K562 (cell line): ENCODE measurements around the gene DYNLL1. TPM values are rescaled to one million over a fixed set of nuclear protein-coding genes. Genes with fewer than 3 reads are reported as not detected.

Experiments used
- DNMT1 ChIP-seq: fragments of 450-650 bp; IDR thresholded peaks from 2 replicates; pipeline ENCODE4 v1.6.1; 2016; ENCODE audit warnings: antibody characterized with exemption, mild to moderate bottlenecking
- ETV6 ChIP-seq, 3 experiments: fragments of 150-350 bp in 1 of 3; sonication (generic) in 1 of 3; formaldehyde crosslinking in 1 of 3; IDR thresholded peaks; 2 replicates each; pipeline versions ENCODE4 v1.6.1 to v1.8.0; 2014 to 2022; ENCODE audit warnings: borderline replicate concordance in 2 of 3, low read depth in 2 of 3, antibody characterized with exemption in 1 of 3, low read length in 1 of 3, mild to moderate bottlenecking in 1 of 3, missing genetic modification reagents in 1 of 3
- FOS ChIP-seq: IDR thresholded peaks from 3 replicates; pipeline ENCODE4 v1.6.1; 2011; ENCODE audit not compliant: insufficient read length; ENCODE audit errors: extremely low read depth
- HDGF ChIP-seq: fragments of 450-650 bp; IDR thresholded peaks from 2 replicates; pipeline ENCODE4 v1.6.1; 2016
- HNRNPH1 ChIP-seq: fragments of 200-400 bp; formaldehyde crosslinking; optimal IDR thresholded peaks from 2 replicates; pipeline ENCODE3; 2017; ENCODE audit warnings: low read depth, mild to moderate bottlenecking, low read length, moderate library complexity
- JUND ChIP-seq, 2 experiments: IDR thresholded peaks; 2 replicates in 1 of 2; 3 replicates in 1 of 2; pipeline ENCODE4 v1.6.1; 2011; ENCODE audit warnings: borderline replicate concordance in 2 of 2, low read depth in 2 of 2, low read length in 2 of 2, improper control_type of control experiment in 1 of 2, missing biosample characterization in 1 of 2, missing genetic modification characterization in 1 of 2, missing genetic modification reagents in 1 of 2
- MAFG ChIP-seq: fragments of 450-650 bp; conservative IDR thresholded peaks from 2 replicates; pipeline ENCODE4 v1.6.1; 2016; ENCODE audit warnings: missing genetic modification characterization, missing compliant biosample characterization
- MAZ ChIP-seq, 2 experiments: fragments of 450-650 bp in 1 of 2; sonication (generic) in 1 of 2; formaldehyde crosslinking; IDR thresholded peaks in 1 of 2; conservative IDR thresholded peaks in 1 of 2; 2 replicates each; pipeline versions ENCODE4 v1.4.0 to v1.5.0; 2020; ENCODE audit warnings: mild to moderate bottlenecking in 1 of 2, missing genetic modification reagents in 1 of 2
- NR2F6 ChIP-seq: fragments of 450-650 bp; formaldehyde crosslinking; IDR thresholded peaks from 2 replicates; pipeline ENCODE4 v1.4.0; 2020; ENCODE audit warnings: mild to moderate bottlenecking
- RCOR1 ChIP-seq, 2 experiments: IDR thresholded peaks; 2 replicates each; pipeline ENCODE4 v1.6.1; 2012; ENCODE audit warnings: low read depth in 2 of 2, low read length in 2 of 2, borderline replicate concordance in 1 of 2, improper control_type of control experiment in 1 of 2
- SAP30 ChIP-seq: fragments of 200-600 bp; sonication (generic); IDR thresholded peaks from 2 replicates; pipeline ENCODE4 v1.6.1; 2012; ENCODE audit warnings: borderline replicate concordance, low read depth, mild to moderate bottlenecking, moderate library complexity, low read length, control low read depth, inconsistent platforms; ENCODE audit not compliant: insufficient read depth, poor library complexity, severe bottlenecking
- SMARCC2 ChIP-seq: fragments of 450-650 bp; IDR thresholded peaks from 2 replicates; pipeline ENCODE4 v1.6.1; 2017; ENCODE audit warnings: antibody characterized with exemption, moderate library complexity, mild to moderate bottlenecking, low read depth
- TCFL5 ChIP-seq: fragments of 250-450 bp; sonication (Bioruptor Pico); conservative IDR thresholded peaks from 2 replicates; pipeline ENCODE4 v1.6.1; 2021; ENCODE audit warnings: mild to moderate bottlenecking, moderate library complexity, matching md5 sums
- ZNF12 ChIP-seq: sonication (generic); formaldehyde crosslinking; IDR thresholded peaks from 2 replicates; pipeline ENCODE4 v1.4.0; 2020; ENCODE audit warnings: mild to moderate bottlenecking, missing genetic modification reagents
- ZNF436 ChIP-seq: fragments of 250-450, 450-650 bp; sonication (Bioruptor Pico); formaldehyde crosslinking; IDR thresholded peaks from 2 replicates; pipeline ENCODE4 v1.7.0; 2020; ENCODE audit warnings: mild to moderate bottlenecking
- ZNF644 ChIP-seq: fragments of 200-800 bp; sonication (Bioruptor generic); IDR thresholded peaks from 2 replicates; pipeline ENCODE4 v1.6.1; 2016; ENCODE audit warnings: low read depth, missing genetic modification characterization, missing compliant biosample characterization
- polyA plus RNA-seq, 8 experiments: library from polyadenylated mRNA; depleted of rRNA in 4 of 8; stranded (reverse) in 5 of 8; unstranded in 3 of 8; fragments of >200 nt; fragmentation: Nextera tagmentation in 2 of 8; fragmentation: Illumina TruSeq in 1 of 8; extraction: Ambion mirVana in 2 of 8; extraction: Trizol in 1 of 8; gene quantifications; 2 replicates each; pipeline versions ENCODE4 v1.2.1 to v1.2.3, GENCODE V29; 2011 to 2014; ENCODE audit warnings: inconsistent platforms in 1 of 8, missing spikeins in 1 of 8
- total RNA-seq, 7 experiments: library from RNA; depleted of rRNA in 6 of 7; stranded (reverse); fragments of >200 nt in 6 of 7; fragmentation: Illumina TruSeq in 2 of 7; extraction: Trizol in 2 of 7; gene quantifications; 2 replicates each; pipeline versions ENCODE4 v1.2.1 to v1.2.3, GENCODE V29; 2011 to 2021; ENCODE audit warnings: low replicate concordance in 1 of 7
- TF ChIP-seq, protein P1 (sequence below): sonication (generic); formaldehyde crosslinking; IDR thresholded peaks from 2 replicates; pipeline ENCODE4 v1.8.1; 2023; ENCODE audit warnings: mild to moderate bottlenecking, missing genetic modification reagents, moderate library complexity
- TF ChIP-seq, protein P2 (sequence below): IDR thresholded peaks from 3 replicates; pipeline ENCODE4 v1.6.1; 2011; ENCODE audit warnings: borderline replicate concordance, mild to moderate bottlenecking; ENCODE audit not compliant: insufficient read length, insufficient read depth
- TF ChIP-seq, protein P3 (sequence below): fragments of 450-650 bp; IDR thresholded peaks from 2 replicates; pipeline ENCODE4 v1.6.1; 2016
- TF ChIP-seq, protein P4 (sequence below): fragments of 250-450 bp; sonication (Bioruptor Pico); IDR thresholded peaks from 2 replicates; pipeline ENCODE4 v1.4.0; 2020
- TF ChIP-seq, protein P5 (sequence below): sonication (generic); formaldehyde crosslinking; IDR thresholded peaks from 2 replicates; pipeline ENCODE4 v1.8.0; 2022; ENCODE audit warnings: missing genetic modification reagents, mild to moderate bottlenecking, moderate library complexity, borderline replicate concordance

DYNLL1 gene
- total and polyA plus RNA-seq, 9 of the 15 experiments (the other 6 are each of a cell fraction or from before 2014, with no cell fraction given) = 303 to 1,112 (median 468) TPM

DNA sequence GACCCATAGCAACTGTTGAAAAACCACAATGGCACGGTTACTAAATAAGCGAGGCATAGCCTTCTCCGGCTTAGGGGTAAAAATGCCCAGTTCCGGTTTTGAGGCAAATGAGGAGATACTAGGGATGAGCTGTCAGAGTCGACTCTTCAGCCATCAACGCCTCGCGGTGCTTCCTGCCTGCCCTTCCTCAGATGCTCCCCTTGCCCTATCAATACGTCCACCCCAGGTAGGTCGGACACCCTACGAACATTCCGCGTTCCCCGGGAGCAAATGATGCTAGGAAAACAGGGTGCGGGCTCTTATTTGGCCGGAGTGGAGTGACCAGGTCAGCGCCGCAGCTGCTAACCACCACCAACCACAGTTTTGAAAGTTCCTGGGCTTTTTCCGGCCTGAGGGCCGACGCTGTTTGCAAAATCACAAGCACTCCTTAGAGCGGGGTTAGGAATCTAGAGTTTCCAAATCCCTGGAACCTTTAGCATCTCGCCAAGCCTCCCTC is 27.5 kb upstream of the DYNLL1 start (continued):
- TF ChIP-seq JUND (IDR thresholded peaks at IDR 0.05; ENCODE audit: borderline replicate concordance, low read depth, low read length) (peak; percentile 22; the same call in 1 of the 2 replicates), JUND (tag; IDR thresholded peaks at IDR 0.05; ENCODE audit: borderline replicate concordance, low read depth, low read length) (0 out of 3 replicates have a peak, but pooled peaks have one; percentile 5), ETV6 (IDR thresholded peaks at IDR 0.05; ENCODE audit: borderline replicate concordance in 1 of 2, low read depth in 2 of 2, low read length in 1 of 2) (no peak), ETV6 (CRISPR knock-in tag; IDR thresholded peaks at IDR 0.05; ENCODE audit: borderline replicate concordance) (no peak), HNRNPH1 (no peak), SMARCC2 (no peak), ZNF12 (CRISPR knock-in tag) (no peak; the same call in 1 of the 2 replicates), ZNF644 (tag) (no peak), TCFL5 (no peak), HDGF (no peak), SAP30 (peak; percentile 56), NR2F6 (CRISPR knock-in tag) (no peak), ZNF436 (no peak), MAZ (CRISPR knock-in tag; conservative IDR thresholded peaks at IDR 0.05 in 1 of 2, IDR thresholded peaks at IDR 0.05 in 1 of 2) (peak in 1 of 2 experiments; percentile 8; a peak in 1 of 4 replicates), MAFG (no peak), RCOR1 (IDR thresholded peaks at IDR 0.05; ENCODE audit: borderline replicate concordance in 1 of 2, low read depth in 2 of 2, low read length in 2 of 2) (peak in 1 of 2 experiments; percentile 64; a peak in 1 of 4 replicates), DNMT1 (no peak), FOS (no peak)
- TF ChIP-seq, protein P1, sequence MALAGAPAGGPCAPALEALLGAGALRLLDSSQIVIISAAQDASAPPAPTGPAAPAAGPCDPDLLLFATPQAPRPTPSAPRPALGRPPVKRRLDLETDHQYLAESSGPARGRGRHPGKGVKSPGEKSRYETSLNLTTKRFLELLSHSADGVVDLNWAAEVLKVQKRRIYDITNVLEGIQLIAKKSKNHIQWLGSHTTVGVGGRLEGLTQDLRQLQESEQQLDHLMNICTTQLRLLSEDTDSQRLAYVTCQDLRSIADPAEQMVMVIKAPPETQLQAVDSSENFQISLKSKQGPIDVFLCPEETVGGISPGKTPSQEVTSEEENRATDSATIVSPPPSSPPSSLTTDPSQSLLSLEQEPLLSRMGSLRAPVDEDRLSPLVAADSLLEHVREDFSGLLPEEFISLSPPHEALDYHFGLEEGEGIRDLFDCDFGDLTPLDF (CRISPR knock-in tag) = 0 out of 2 replicates have a peak, but pooled peaks have one; percentile 66
- TF ChIP-seq, protein P2, sequence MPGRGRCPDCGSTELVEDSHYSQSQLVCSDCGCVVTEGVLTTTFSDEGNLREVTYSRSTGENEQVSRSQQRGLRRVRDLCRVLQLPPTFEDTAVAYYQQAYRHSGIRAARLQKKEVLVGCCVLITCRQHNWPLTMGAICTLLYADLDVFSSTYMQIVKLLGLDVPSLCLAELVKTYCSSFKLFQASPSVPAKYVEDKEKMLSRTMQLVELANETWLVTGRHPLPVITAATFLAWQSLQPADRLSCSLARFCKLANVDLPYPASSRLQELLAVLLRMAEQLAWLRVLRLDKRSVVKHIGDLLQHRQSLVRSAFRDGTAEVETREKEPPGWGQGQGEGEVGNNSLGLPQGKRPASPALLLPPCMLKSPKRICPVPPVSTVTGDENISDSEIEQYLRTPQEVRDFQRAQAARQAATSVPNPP = no peak
- TF ChIP-seq, protein P3, sequence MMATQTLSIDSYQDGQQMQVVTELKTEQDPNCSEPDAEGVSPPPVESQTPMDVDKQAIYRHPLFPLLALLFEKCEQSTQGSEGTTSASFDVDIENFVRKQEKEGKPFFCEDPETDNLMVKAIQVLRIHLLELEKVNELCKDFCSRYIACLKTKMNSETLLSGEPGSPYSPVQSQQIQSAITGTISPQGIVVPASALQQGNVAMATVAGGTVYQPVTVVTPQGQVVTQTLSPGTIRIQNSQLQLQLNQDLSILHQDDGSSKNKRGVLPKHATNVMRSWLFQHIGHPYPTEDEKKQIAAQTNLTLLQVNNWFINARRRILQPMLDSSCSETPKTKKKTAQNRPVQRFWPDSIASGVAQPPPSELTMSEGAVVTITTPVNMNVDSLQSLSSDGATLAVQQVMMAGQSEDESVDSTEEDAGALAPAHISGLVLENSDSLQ = peak; percentile 76
- TF ChIP-seq, protein P4, sequence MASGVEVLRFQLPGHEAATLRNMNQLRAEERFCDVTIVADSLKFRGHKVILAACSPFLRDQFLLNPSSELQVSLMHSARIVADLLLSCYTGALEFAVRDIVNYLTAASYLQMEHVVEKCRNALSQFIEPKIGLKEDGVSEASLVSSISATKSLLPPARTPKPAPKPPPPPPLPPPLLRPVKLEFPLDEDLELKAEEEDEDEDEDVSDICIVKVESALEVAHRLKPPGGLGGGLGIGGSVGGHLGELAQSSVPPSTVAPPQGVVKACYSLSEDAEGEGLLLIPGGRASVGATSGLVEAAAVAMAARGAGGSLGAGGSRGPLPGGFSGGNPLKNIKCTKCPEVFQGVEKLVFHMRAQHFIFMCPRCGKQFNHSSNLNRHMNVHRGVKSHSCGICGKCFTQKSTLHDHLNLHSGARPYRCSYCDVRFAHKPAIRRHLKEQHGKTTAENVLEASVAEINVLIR = 0 out of 2 replicates have a peak, but pooled peaks have one; percentile 6
- TF ChIP-seq, protein P5, sequence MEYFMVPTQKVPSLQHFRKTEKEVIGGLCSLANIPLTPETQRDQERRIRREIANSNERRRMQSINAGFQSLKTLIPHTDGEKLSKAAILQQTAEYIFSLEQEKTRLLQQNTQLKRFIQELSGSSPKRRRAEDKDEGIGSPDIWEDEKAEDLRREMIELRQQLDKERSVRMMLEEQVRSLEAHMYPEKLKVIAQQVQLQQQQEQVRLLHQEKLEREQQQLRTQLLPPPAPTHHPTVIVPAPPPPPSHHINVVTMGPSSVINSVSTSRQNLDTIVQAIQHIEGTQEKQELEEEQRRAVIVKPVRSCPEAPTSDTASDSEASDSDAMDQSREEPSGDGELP (CRISPR knock-in tag) = peak; percentile 51; the same call in 1 of the 2 replicates
